Measurements from ENCODE around the gene QRSL1. TPM values are rescaled to one million over a fixed set of nuclear protein-coding genes. Genes with fewer than 3 reads are reported as not detected.

QRSL1 gene
- total RNA-seq, 2 donors from 2014 or later = 8.7 to 9.5 TPM

DNA sequence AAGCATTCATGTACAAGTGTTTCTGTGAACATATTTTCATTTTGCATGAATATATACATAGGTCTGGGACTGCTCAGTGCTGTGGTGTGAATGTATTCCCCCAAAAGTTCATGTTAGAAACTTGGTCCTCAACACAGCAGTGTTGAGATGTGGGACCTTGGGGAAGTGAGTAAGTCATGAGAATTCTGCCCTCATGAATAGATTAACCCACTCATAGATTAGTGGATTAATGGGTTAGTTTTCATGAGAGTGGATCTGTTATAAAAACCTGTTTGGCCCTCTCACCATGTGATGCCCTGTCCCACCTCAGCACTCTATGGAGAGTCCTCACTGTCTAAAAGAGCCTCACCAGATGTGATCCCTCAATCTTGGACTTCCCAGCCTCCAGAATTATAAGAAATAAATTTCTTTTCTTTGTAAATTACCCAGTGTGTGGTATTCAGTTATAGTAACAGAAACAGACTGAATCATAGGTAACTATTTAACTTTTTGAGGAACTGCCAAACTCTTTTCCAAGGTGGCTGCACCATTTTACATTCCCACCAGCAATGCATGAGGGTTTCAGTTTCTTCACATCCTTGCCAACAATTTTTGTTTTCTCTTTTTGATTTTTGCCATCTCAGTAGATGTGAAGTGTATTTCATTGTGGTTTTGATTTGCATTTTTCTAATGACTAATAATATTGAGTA, 45.3 kb downstream of the QRSL1 start:
- Histone ChIP-seq H3K27ac (no peak overlapping the region), H3K4me3 (no peak overlapping the region), H3K4me1 (ENCODE audit: control insufficient read depth in 1 of 2, low read depth in 2 of 2) (no peaks in the 10 kb centered on the region), H3K9me3 (no peaks in the 10 kb centered on the region), H3K36me3 (no peaks in the 10 kb centered on the region), H3K27me3 (replicated peaks; ENCODE audit: insufficient read depth) (no peaks in the 10 kb centered on the region)
- DNase-seq (ENCODE audit: low spot score) = no peak
- TF ChIP-seq, protein P1, sequence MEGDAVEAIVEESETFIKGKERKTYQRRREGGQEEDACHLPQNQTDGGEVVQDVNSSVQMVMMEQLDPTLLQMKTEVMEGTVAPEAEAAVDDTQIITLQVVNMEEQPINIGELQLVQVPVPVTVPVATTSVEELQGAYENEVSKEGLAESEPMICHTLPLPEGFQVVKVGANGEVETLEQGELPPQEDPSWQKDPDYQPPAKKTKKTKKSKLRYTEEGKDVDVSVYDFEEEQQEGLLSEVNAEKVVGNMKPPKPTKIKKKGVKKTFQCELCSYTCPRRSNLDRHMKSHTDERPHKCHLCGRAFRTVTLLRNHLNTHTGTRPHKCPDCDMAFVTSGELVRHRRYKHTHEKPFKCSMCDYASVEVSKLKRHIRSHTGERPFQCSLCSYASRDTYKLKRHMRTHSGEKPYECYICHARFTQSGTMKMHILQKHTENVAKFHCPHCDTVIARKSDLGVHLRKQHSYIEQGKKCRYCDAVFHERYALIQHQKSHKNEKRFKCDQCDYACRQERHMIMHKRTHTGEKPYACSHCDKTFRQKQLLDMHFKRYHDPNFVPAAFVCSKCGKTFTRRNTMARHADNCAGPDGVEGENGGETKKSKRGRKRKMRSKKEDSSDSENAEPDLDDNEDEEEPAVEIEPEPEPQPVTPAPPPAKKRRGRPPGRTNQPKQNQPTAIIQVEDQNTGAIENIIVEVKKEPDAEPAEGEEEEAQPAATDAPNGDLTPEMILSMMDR (IDR thresholded peaks at IDR 0.05) = no peak
- ATAC-seq (ENCODE audit: insufficient number of reproducible peaks, low FRiP score, low read depth) = no peak

DNA sequence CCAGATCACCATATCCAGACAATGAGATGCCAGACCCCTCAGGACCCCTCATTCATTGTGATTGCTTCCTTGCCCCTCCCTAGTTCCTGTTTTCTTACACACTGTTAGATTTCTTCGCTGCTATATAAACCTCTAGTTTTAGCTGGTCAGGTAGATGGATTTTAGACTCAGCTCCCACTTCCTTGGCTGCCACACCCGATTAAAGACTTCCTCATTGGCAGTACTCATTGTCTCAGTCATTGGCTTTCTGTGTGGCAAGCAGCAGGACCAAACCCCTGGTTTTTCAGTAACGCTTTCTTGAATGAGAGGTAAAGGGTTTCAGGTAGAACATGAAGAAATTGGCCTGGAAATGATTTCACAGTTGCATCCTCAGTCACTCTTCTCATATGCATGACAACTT, 47.9 kb downstream of the QRSL1 start:
- H3K27ac ChIP-seq = no peak overlapping the region
- H3K9me3 ChIP-seq = no peaks in the 10 kb centered on the region
- no peaks in the 10 kb centered on the region for H3K4me1 ChIP-seq (ENCODE audit: control insufficient read depth in 1 of 2, low read depth in 2 of 2)
- no peak for ATAC-seq (ENCODE audit: insufficient number of reproducible peaks, low FRiP score, low read depth)
- H3K36me3 ChIP-seq = no peaks in the 10 kb centered on the region
- TF ChIP-seq, protein P1 (IDR thresholded peaks at IDR 0.05) = no peak
- no peak overlapping the region for H3K4me3 ChIP-seq
- DNase-seq (ENCODE audit: low spot score) = no peak
- no peaks in the 10 kb centered on the region for H3K27me3 ChIP-seq (replicated peaks; ENCODE audit: insufficient read depth)

DNA sequence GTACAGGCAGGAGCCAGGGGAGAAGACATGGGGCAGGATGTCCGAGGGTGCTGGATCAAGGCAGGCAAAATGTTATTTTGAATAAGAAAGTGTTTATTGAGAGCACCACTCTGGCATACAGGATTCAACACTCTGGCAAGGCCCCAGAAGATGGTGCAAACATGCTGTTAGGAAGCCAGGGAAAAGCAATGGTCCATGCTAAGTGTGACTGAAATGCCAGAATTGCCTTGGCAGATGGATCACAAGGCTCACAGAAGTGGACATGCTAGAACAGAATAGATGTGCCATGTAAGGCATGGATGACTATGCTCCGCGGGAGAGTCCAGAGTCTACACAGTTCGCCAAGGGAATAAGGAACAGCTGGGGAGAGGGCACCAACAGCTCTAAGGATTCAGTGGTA, 54.6 kb downstream of the QRSL1 start:
- ATAC-seq (ENCODE audit: insufficient number of reproducible peaks, low FRiP score, low read depth) (no peak), DNase-seq (ENCODE audit: low spot score) (no peak)
- no peak overlapping the region for H3K27ac ChIP-seq
- TF ChIP-seq, protein P1 (IDR thresholded peaks at IDR 0.05) = no peak
- no peaks in the 10 kb centered on the region for H3K4me1 ChIP-seq (ENCODE audit: control insufficient read depth in 1 of 2, low read depth in 2 of 2)
- H3K27me3 ChIP-seq (replicated peaks; ENCODE audit: insufficient read depth) = no peaks in the 10 kb centered on the region
- H3K36me3 ChIP-seq = no peaks in the 10 kb centered on the region
- no peak overlapping the region for H3K4me3 ChIP-seq
- no peaks in the 10 kb centered on the region for H3K9me3 ChIP-seq

DNA sequence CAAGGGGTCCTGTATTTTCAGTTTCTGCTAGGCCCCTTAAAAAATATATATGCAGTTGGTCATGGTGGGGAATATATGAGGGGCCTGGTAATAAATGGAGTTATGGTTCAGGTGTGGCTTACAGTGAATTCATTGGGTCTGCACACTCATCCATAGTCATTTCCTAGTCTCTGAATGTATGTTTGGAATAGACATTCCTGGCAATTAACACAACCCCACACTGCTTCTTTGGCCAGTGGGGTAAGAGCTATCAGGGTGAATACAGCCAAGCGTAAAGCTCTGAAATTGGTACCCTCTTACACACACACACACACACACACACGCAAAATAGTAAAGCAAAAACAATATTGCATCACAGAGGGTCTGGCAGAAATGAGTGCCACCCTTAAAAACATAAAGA, 56.5 kb downstream of the QRSL1 start:
- ATAC-seq (ENCODE audit: insufficient number of reproducible peaks, low FRiP score, low read depth) (no peak), DNase-seq (ENCODE audit: low spot score) (no peak)
- Histone ChIP-seq H3K27me3 (replicated peaks; ENCODE audit: insufficient read depth) (no peaks in the 10 kb centered on the region), H3K27ac (no peak overlapping the region), H3K4me1 (ENCODE audit: control insufficient read depth in 1 of 2, low read depth in 2 of 2) (no peaks in the 10 kb centered on the region), H3K4me3 (no peak overlapping the region), H3K9me3 (no peaks in the 10 kb centered on the region), H3K36me3 (no peaks in the 10 kb centered on the region)
- TF ChIP-seq, protein P1 (IDR thresholded peaks at IDR 0.05) = no peak

DNA sequence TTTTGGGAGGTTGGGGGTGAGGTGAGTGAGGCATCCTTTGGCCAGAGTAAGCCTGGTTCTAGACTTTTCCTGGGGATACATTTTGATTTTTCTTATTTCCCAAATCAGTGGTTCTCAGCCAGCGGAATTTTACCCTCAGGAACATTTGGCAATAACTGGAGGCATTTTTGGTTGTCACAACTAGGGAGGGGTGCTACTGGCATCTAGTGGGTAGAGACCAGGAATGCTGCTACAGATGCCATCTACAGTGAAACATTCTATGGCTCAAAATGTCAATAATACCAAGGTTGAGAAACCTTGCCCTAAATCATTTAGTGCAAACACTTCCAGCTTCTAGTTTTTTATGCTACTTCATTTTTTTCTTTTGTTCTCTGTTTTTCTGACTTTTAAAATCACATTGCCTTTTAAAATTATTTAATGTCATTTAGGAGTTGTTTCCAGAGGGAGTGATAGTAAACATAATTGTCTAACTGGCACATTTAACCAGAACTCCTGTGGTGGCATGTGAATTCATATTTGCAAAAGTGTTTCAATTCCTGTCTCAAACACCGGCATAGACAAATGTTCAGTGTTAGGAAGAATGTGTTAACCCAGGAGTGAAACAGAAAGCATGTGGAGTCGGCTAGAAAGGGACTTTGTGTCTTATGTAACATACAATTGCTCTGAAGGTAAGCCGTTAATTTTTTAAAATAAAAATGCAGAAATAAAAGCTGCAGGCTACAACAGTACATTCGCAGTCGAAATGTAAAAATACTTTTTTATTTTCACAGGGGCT, 59.0 kb downstream of the QRSL1 start:
- TF ChIP-seq, protein P1 (IDR thresholded peaks at IDR 0.05) = no peak
- no peak for ATAC-seq (ENCODE audit: insufficient number of reproducible peaks, low FRiP score, low read depth)
- DNase-seq (ENCODE audit: low spot score) = no peak
- peaks cover 8 to 13% of the 10 kb centered on the region in 2 donors for H3K4me1 ChIP-seq (ENCODE audit: control insufficient read depth in 1 of 2, low read depth in 2 of 2)
- H3K9me3 ChIP-seq = no peaks in the 10 kb centered on the region
- no peak overlapping the region for H3K27ac ChIP-seq
- H3K36me3 ChIP-seq = no peaks in the 10 kb centered on the region
- no peak overlapping the region for H3K4me3 ChIP-seq
- H3K27me3 ChIP-seq (replicated peaks; ENCODE audit: insufficient read depth) = no peaks in the 10 kb centered on the region

All from thoracic aorta (tissue), 2 donors.